Activated CD8-positive, alpha-beta memory T cell treated with anti-CD3 and anti-CD28 coated beads, Interleukin-2, amount 50 U/mL, for 1 hour (primary cell): ENCODE measurements around the gene CACNG1.
"Not testable (repeated sequence)": the region's sequence is repeated elsewhere in the genome, so short reads cannot be mapped to it uniquely, and the experiment has no call there.

Source experiments
- DNase-seq: peaks from one replicate; pipeline ENCODE4 v3.0.0-alpha.2; 2020; ENCODE audit errors: extremely low read depth

Gene CACNG1

DNA sequence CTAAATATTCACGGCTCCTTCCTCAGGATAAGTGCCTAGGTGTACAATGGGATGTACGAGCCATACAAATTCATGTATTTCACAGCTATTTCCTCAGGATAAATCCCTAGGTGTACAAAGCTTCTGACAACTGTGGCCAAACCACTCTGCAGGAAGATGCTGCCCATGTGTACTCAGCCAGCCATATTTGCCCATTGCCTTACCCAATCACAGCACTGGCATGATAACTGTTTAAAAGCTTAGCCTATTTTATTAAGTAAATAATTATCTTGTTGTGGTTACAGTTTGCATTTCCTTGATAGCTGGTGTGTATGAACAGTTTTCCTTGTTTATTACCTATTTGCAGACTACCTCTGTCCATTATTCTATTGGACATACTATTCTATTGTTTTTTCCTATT, 35.1 kb downstream of the CACNG1 start:
- no peak for DNase-seq

DNA sequence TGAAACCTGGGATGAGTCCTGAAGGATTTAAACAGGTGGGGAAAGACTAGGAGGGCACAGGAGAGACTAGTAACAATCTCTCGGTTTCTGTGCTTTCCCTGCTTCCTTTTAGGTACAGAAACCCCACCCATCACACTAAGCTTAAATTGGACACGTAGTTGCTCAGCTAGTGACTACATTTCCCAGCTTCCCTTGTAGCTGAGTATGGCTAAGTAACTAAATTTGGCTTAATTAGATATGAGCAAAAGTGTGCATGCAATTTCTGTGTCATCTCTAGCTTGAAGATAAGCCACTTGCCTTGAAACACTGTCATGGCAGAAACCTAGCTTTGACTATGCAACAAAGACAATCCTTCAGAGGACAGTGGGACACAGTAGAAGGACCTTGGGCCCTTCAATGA, 36.5 kb downstream of the CACNG1 start:
- no peak for DNase-seq

DNA sequence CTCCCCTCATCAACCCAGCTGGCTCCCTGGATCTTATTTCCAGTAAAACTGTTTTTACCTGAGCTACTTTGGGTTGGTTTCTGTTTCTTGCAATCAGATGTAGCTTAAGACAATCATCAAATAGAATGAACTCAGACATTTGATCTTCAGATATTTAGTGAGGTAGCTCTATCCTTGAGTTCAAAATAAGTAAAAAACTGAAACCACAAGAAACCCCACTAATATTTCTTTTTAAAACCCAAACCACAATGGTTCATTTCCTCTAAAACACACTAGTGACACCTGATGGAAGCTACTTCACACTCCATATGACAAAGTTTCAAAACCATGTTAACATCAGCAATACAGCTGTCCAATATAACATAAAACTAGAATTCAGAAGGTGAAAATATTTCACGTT, 37.8 kb downstream of the CACNG1 start:
- DNase-seq, result no peak

GRCh38 chr17:67085406-67085805, 41.1 kb downstream of the CACNG1 start:
- DNase-seq, result no peak

- no peak for DNase-seq
Observed at GRCh38 chr17:67088639-67089038, 44.3 kb downstream of the CACNG1 start.

GRCh38 chr17:67090341-67090740, 46.0 kb downstream of the CACNG1 start:
- DNase-seq, result no peak

- no peak for DNase-seq
Observed at GRCh38 chr17:67092291-67092690, 47.9 kb downstream of the CACNG1 start.

DNA sequence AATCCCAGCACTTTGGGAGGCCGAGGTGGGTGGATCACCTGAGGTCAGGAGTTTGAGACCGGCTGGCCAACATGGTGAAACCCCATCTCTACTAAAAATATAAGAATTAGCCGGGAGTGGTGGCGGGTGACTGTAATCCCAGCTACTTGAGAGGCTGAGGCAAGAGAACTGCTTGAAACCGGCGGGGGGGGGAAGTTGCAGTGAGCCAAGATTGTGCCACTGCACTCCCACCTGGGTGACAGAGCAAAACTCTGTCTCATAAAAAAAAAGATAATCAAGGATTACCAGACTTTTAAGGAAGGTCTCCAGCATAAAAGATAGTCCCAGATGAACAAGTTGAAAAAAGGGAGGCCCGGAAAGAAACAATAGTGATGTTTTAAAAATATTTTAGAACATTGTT, 48.4 kb downstream of the CACNG1 start:
- DNase-seq, result not testable (repeated sequence)

DNA sequence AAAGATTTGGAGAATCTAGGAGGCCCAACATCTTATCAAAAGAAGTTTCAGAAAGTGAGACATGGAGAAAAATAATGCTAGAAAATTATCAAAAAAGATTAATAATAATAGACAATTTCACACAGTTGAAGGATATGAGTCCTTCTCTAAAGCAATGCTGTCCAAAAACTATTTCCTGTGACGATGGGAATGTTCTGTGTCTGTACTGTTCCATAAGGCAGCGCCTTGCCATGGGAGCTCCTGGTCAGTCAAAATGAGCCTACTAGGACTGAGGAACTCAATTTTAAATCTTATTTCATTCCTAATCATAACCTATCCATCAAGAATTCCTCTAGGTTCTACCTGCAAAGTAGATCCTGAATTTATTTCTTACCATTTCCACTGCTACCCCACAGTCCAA, 49.0 kb downstream of the CACNG1 start:
- DNase-seq, result no peak

- DNase-seq, result not testable (repeated sequence)
Observed at GRCh38 chr17:67095291-67095690, 50.9 kb downstream of the CACNG1 start.

- no peak for DNase-seq
Observed at GRCh38 chr17:67095803-67096202, 51.4 kb downstream of the CACNG1 start.

DNA sequence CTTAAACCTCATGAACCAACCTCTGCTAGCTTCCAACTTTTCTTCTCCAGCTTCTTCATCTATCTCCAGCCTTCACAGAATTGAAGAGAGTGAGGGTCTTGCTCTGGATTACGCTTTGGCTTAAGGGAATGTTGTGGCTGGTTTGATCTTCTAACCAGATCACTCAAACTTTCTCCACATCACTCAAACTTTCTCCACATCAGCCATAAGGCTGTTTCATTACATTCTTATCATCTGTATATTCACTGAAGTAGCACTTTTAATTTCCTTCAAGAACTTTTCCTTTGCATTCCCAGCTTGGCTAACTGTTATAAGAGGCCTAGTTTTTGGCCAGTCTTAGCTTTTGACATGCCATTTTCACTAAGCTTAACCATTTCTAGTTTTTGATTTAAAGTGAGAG, 52.3 kb downstream of the CACNG1 start:
- no peak for DNase-seq

DNA sequence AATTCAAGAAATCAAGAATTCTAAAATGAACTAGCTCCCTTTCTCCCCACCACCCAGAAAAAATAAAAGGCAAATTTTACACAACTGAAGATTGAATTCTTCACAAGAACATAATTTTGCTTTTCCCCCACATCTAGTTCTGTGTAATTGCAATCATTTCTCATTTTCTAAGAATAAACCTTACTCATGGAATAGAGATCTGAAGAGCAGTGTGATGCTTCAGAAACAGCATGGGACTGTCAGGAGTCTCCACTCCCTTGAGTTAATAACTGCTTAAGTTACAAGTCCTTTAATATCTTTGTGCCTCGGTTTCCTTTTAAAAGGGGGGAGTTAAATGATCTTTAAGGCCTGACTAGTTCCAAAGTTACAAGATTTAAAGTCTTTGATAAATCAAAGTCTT, 53.7 kb downstream of the CACNG1 start:
- DNase-seq, result no peak

GRCh38 chr17:67104641-67105040, 60.3 kb downstream of the CACNG1 start:
- not testable (repeated sequence) for DNase-seq

DNA sequence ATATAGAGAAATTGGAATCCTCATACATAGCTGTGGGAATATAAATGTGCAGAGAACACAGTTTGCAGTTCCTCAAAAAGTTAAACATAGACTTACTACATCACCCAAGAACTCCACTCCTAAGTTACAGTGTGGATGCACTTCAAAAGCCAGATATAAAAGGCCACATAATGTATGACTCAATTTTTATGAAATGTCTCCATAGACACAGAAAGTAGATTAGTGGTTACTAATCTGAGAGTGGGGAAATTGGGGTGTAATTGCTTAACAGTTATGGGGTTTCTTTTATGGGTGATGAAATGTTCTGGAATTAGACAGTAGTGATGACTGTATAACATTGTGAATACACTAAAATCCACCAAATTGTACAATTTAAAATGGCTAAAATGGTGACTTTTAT, 60.9 kb downstream of the CACNG1 start:
- DNase-seq, result no peak
